NT2/D1 (cell line): ENCODE measurements around the gene FTL.

ENCODE experiments used
- SUZ12 ChIP-seq: IDR thresholded peaks from 2 replicates; pipeline ENCODE4 v1.6.1; 2011; ENCODE audit not compliant: insufficient read length, insufficient read depth; ENCODE audit errors: extremely low read depth
- YY1 ChIP-seq: IDR thresholded peaks from 2 replicates; pipeline ENCODE4 v1.6.1; 2011; ENCODE audit not compliant: insufficient read length, insufficient read depth
- ZNF274 ChIP-seq: IDR thresholded peaks from 2 replicates; pipeline ENCODE4 v1.6.1; 2011; ENCODE audit warnings: mild to moderate bottlenecking, low read depth, low read length

DNA sequence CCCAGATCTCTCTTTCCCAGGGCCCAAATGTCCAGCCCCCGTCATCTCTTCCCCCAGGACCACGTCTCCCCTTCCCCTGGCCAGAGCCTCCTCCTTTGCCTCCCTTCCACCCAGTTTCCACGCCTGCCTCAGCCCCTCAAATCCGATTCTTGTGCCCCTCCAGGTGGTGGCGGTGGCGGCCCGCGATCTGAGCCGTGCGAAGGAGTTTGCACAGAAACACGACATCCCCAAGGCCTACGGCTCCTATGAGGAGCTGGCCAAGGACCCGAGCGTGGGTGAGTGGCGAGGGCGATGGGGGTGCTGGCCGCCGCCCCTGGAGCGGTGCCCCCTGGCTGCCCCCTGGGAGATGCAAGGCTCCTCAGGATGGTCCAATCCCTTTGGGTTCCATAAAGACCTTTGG, 30.3 kb upstream of the FTL start:
- TF ChIP-seq YY1 (no peak), ZNF274 (no peak), SUZ12 (no peak)
